GM19239 (cell line): ENCODE data around the gene AKAP8.
"Not testable (repeated sequence)": the region's sequence is repeated elsewhere in the genome, so short reads cannot be mapped to it uniquely, and the experiment has no call there.

Experiments used
- DNase-seq: peaks from one replicate; pipeline ENCODE4 v3.0.0; 2011; ENCODE audit warnings: low spot score; ENCODE audit not compliant: insufficient read length
- FAIRE-seq: peaks from 2 replicates; lab custom pipeline; 2011; peaks lifted over from hg19 to GRCh38; lab: Jason Lieb, UNC

AKAP8 gene

GRCh38 chr19:15341328-15341727 is 38.3 kb downstream of the AKAP8 start:
- not testable (repeated sequence) for FAIRE-seq, DNase-seq

GRCh38 chr19:15340086-15340485 is 39.5 kb downstream of the AKAP8 start:
- DNase-seq (no peak), FAIRE-seq (no peak)

GRCh38 chr19:15337202-15337601 is 42.4 kb downstream of the AKAP8 start:
- DNase-seq: no peak
- no peak for FAIRE-seq

GRCh38 chr19:15335992-15336391 is 43.6 kb downstream of the AKAP8 start:
- peak; percentile 28 for FAIRE-seq
- DNase-seq: not testable (repeated sequence)

GRCh38 chr19:15332311-15332996 is 47.1 kb downstream of the AKAP8 start, which contains the start of gene BRD4:
Gene BRD4, minus strand, starts transcription at chr19:15332539. Its CDS starts 59,440 bp downstream, at chr19:15273099.
- FAIRE-seq: peak; percentile 60
- DNase-seq: peak; percentile 88

GRCh38 chr19:15331419-15332310 is 47.9 kb downstream of the AKAP8 start:
- peak; percentile 62 for DNase-seq
- no peak for FAIRE-seq

- DNase-seq: no peak
- peak; percentile 55 for FAIRE-seq
Measured at GRCh38 chr19:15330801-15331418, 48.7 kb downstream of the AKAP8 start.

GRCh38 chr19:15328312-15328711 is 51.3 kb downstream of the AKAP8 start:
- DNase-seq (no peak), FAIRE-seq (peak; percentile 33)

GRCh38 chr19:15324791-15325519 is 54.6 kb downstream of the AKAP8 start:
- no peak for DNase-seq
- FAIRE-seq: no peak

- DNase-seq: no peak
- no peak for FAIRE-seq
Measured at GRCh38 chr19:15323496-15324235, 55.9 kb downstream of the AKAP8 start.

- DNase-seq: no peak
- no peak for FAIRE-seq
Measured at GRCh38 chr19:15321739-15322138, 57.8 kb downstream of the AKAP8 start.

- FAIRE-seq (no peak), DNase-seq (no peak)
Measured at GRCh38 chr19:15320116-15320515, 59.5 kb downstream of the AKAP8 start.

- no peak for DNase-seq
Measured at GRCh38 chr19:15318241-15318691, 61.3 kb downstream of the AKAP8 start.

GRCh38 chr19:15317392-15318071 is 62.1 kb downstream of the AKAP8 start:
- FAIRE-seq (no peak), DNase-seq (no peak)

More at GRCh38 chr19:15318241-15318691, 61.3 kb downstream of the AKAP8 start:
- FAIRE-seq: peak; percentile 48

- FAIRE-seq: peak; percentile 70
- DNase-seq: no peak
Measured at GRCh38 chr19:15316498-15316897, 63.1 kb downstream of the AKAP8 start.

- FAIRE-seq: no peak
- no peak for DNase-seq
Measured at GRCh38 chr19:15315101-15315500, 64.5 kb downstream of the AKAP8 start.

GRCh38 chr19:15313649-15314279 is 65.8 kb downstream of the AKAP8 start:
- FAIRE-seq (no peak), DNase-seq (no peak)

GRCh38 chr19:15307169-15307568 is 72.4 kb downstream of the AKAP8 start:
- DNase-seq (no peak), FAIRE-seq (no peak)
